Colonic mucosa (tissue), 4 donors: ENCODE measurements around the gene ZNF608. TPM values are rescaled to one million over a fixed set of nuclear protein-coding genes. Genes with fewer than 3 reads are reported as not detected.

ENCODE experiments used
- DNase-seq: peaks from one replicate; pipeline ENCODE4 v3.0.0-alpha.2; 2020
- H3K27ac ChIP-seq: fragments of 200-600 bp; one replicate; pipeline ENCODE4 v1.8.0; 2021
- H3K27me3 ChIP-seq: fragments of 200-600 bp; one replicate; pipeline ENCODE4 v1.8.0; 2021
- H3K36me3 ChIP-seq: fragments of 200-600 bp; one replicate; pipeline ENCODE4 v1.8.0; 2021
- H3K4me1 ChIP-seq: fragments of 200-600 bp; one replicate; pipeline ENCODE4 v1.8.0; 2021; ENCODE audit warnings: mild to moderate bottlenecking
- H3K4me3 ChIP-seq: fragments of 200-600 bp; one replicate; pipeline ENCODE4 v1.8.0; 2021
- H3K9ac ChIP-seq, 2 donors: one replicate each; pipeline ENCODE4 v1.7.0; 2013; ENCODE audit warnings: control low read depth in 2 of 2, low read depth in 2 of 2, low read length in 2 of 2
- H3K9me3 ChIP-seq: fragments of 200-600 bp; one replicate; pipeline ENCODE4 v1.8.0; 2021
- CTCF ChIP-seq: fragments of 200-600 bp; IDR thresholded peaks from one replicate; pipeline ENCODE4 v1.8.0; 2022; ENCODE audit warnings: antibody characterized with exemption, mild to moderate bottlenecking
- intact Hi-C: fragments of 100-400 bp; cut with DNase I; formaldehyde crosslinking; loops from one replicate; pipeline ENCODE4 v1.14.1; 2022
- total RNA-seq, 2 donors: library from RNA; stranded (reverse); fragmentation: NEBNext Ultra II Directional in 1 of 2; extraction: Animal tissue kit (Norgen Biotek cat#: 25700) in 1 of 2; gene quantifications; one replicate each; pipeline ENCODE4 v1.2.1, GENCODE V29; 2021
- donor health status: healthy.
- donor health status: DM: no; HTN: no; CAD: no.
- donor health status: DM: no; HTN: no; CAD: no.

The ZNF608 gene
- total RNA-seq, 2 donors from 2014 or later = 14.6 to 20.0 TPM

- H3K27me3 ChIP-seq = no peaks in the 10 kb centered on the region
- H3K9ac ChIP-seq = peak overlapping the region; percentile 89 to 95
- TF ChIP-seq CTCF = no peak
- H3K27ac ChIP-seq = peak overlapping the region; percentile 94
- no peak for DNase-seq
- no peaks in the 10 kb centered on the region for H3K9me3 ChIP-seq
- no peaks in the 10 kb centered on the region for H3K4me1 ChIP-seq
- H3K36me3 ChIP-seq = no peaks in the 10 kb centered on the region
- peak overlapping the region; percentile 52 for H3K4me3 ChIP-seq
- intact Hi-C loops = loop anchor here (5.0 kb wide), 1 partner anchor 81 kb away; no protein-coding TSS in a partner anchor
Observed at GRCh38 chr5:124742983-124743601, 3.3 kb downstream of the ZNF608 start.

- no peaks in the 10 kb centered on the region for H3K27me3 ChIP-seq
- H3K4me3 ChIP-seq = peak overlapping the region; percentile 52
- no peak for TF ChIP-seq CTCF
- peak overlapping the region in 1 of 2 donors; percentile 95 for H3K9ac ChIP-seq
- no peaks in the 10 kb centered on the region for H3K36me3 ChIP-seq
- no peaks in the 10 kb centered on the region for H3K9me3 ChIP-seq
- H3K4me1 ChIP-seq = no peaks in the 10 kb centered on the region
- peak overlapping the region; percentile 94 for H3K27ac ChIP-seq
- DNase-seq = no peak
- intact Hi-C loops = loop anchor here (5.0 kb wide), 1 partner anchor 80 kb away; no protein-coding TSS in a partner anchor
Observed at GRCh38 chr5:124742521-124742920, 3.9 kb downstream of the ZNF608 start.

GRCh38 chr5:124741711-124742496 is 4.5 kb downstream of the ZNF608 start:
- H3K4me3 ChIP-seq = no peak overlapping the region
- H3K9ac ChIP-seq = peak overlapping the region in 1 of 2 donors; percentile 95
- intact Hi-C loops = loop anchor here (5.0 kb wide), 1 partner anchor 80 kb away; no protein-coding TSS in a partner anchor
- H3K4me1 ChIP-seq = no peaks in the 10 kb centered on the region
- H3K36me3 ChIP-seq = no peaks in the 10 kb centered on the region
- no peak for TF ChIP-seq CTCF
- H3K27ac ChIP-seq = peak overlapping the region; percentile 94
- H3K27me3 ChIP-seq = no peaks in the 10 kb centered on the region
- no peaks in the 10 kb centered on the region for H3K9me3 ChIP-seq
- DNase-seq = peak; percentile 65

- H3K4me1 ChIP-seq = no peaks in the 10 kb centered on the region
- H3K27ac ChIP-seq = peak overlapping the region; percentile 94
- no peak overlapping the region for H3K9ac ChIP-seq
- TF ChIP-seq CTCF = no peak
- no peaks in the 10 kb centered on the region for H3K36me3 ChIP-seq
- DNase-seq = no peak
- H3K9me3 ChIP-seq = no peaks in the 10 kb centered on the region
- intact Hi-C loops = loop anchor here (5.0 kb wide), 1 partner anchor 79 kb away; no protein-coding TSS in a partner anchor
- H3K4me3 ChIP-seq = no peak overlapping the region
- H3K27me3 ChIP-seq = no peaks in the 10 kb centered on the region
Observed at GRCh38 chr5:124740991-124741583, 5.4 kb downstream of the ZNF608 start.

GRCh38 chr5:124740071-124740470 is 6.4 kb downstream of the ZNF608 start:
- intact Hi-C loops = loop anchor here (5.0 kb wide), 1 partner anchor 78 kb away; no protein-coding TSS in a partner anchor

More at GRCh38 chr5:124740071-124740470, 6.4 kb downstream of the ZNF608 start:
- H3K27ac ChIP-seq = no peak overlapping the region
- no peak for TF ChIP-seq CTCF
- H3K9ac ChIP-seq = no peak overlapping the region
- H3K4me1 ChIP-seq = no peaks in the 10 kb centered on the region
- no peak overlapping the region for H3K4me3 ChIP-seq
- H3K27me3 ChIP-seq = no peaks in the 10 kb centered on the region
- no peaks in the 10 kb centered on the region for H3K9me3 ChIP-seq
- no peak for DNase-seq
- H3K36me3 ChIP-seq = no peaks in the 10 kb centered on the region
